Measurements from ENCODE around the gene HAL. TPM values are rescaled to one million over a fixed set of nuclear protein-coding genes. Genes with fewer than 3 reads are reported as not detected.

HAL gene
- total and polyA plus RNA-seq, 10 of the 15 experiments (the other 5 are each of a cell fraction or from before 2014, with no cell fraction given) = 0.04 to 0.45 (median 0.13) TPM; not detected in 1

DNA sequence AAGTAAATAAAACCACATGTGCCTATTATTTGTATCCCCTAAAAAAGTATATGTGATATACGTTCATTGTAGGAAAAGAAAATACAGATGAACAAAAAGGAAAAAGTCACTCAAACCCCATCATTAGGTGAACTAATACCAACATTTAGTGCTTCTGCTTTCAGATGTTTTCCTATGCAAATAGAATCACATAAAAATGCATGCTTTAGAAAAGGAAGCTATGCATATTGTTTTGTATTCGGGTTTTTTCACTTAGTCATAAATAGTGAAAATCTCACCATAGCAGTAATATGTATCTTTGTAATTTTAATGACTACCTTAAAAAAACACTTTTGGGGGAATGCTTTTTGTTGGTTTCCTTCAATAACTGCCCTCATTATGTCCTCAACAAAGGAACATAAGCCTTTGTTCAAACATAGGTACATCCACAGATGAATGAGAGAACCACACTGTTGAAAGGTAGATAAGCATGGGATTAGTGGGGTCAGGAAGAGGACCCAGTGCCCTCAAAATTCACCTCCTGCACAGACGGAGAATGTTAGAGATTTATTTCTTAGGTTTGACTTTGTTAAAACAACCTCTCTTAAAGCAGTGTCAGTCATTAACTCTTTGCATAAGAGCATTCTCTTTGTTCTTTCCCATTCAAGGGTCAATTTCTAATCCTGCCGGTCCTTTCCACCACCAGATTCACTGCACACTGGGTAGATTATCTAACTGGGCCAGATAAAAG, 46.5 kb downstream of the HAL start:
- 13% methylated on average over 4 of the region's 4 CpGs for WGBS (ENCODE audit: insufficient coverage, insufficient replicate concordance, low lambda C conversion rate, missing lambda C conversion rate)
- Histone ChIP-seq H3K4me3 (no peak overlapping the region), H4K20me1 (ENCODE audit: control insufficient read depth, insufficient read depth) (no peaks in the 10 kb centered on the region), H3K79me2 (ENCODE audit: control insufficient read depth, insufficient read depth, low read length) (no peaks in the 10 kb centered on the region), H3K27ac (ENCODE audit: control insufficient read depth, insufficient read depth) (no peak overlapping the region), H2AFZ (ENCODE audit: control insufficient read depth, low read depth, low read length) (no peak overlapping the region), H3K36me3 (ENCODE audit: control insufficient read depth in 2 of 2, insufficient read depth in 2 of 2, low read length in 1 of 2) (no peaks in the 10 kb centered on the region), H3K4me1 (ENCODE audit: control insufficient read depth, insufficient read depth, low read length) (no peaks in the 10 kb centered on the region), H3K27me3 (replicated peaks in 1 of 2; ENCODE audit: control insufficient read depth in 2 of 2, insufficient read depth in 2 of 2, low read length in 1 of 2) (no peaks in the 10 kb centered on the region; a peak in 1 of 4 replicates), H3K9ac (ENCODE audit: control insufficient read depth, insufficient read depth, low read length) (no peak overlapping the region), H3K4me2 (ENCODE audit: control insufficient read depth, insufficient read depth) (no peak overlapping the region), H3K9me3 (replicated peaks; ENCODE audit: control insufficient read depth, insufficient read depth, low read length) (no peaks in the 10 kb centered on the region)
- FAIRE-seq (no peak), ATAC-seq (no peak), DNase-seq (ENCODE audit: low read depth, low spot score) (no peak)
- intact Hi-C loops (cut with micrococcal nuclease; ENCODE audit: unreplicated experiment) = no loop called here
- BruUV-seq (replicated peaks) = no TSS peak
- POLR2A ChIA-PET = no interaction called here
- SMC1A ChIA-PET (ENCODE audit: uncharacterized antibody, unreplicated experiment) = no interaction called here
- CTCF ChIA-PET = no interaction called here
- RAD21 ChIA-PET (ENCODE audit: unreplicated experiment) = no interaction called here
- TF ChIP-seq CHD2 (IDR thresholded peaks at IDR 0.05; ENCODE audit: borderline replicate concordance, low read depth, low read length) = no peak
- no peak for TF ChIP-seq ZSCAN29 (IDR thresholded peaks at IDR 0.05)
- TF ChIP-seq RBBP5 (conservative IDR thresholded peaks at IDR 0.05) = no peak
- TF ChIP-seq ZNF384 (IDR thresholded peaks at IDR 0.05; ENCODE audit: borderline replicate concordance, low read depth, low read length) = no peak
- no peak for TF ChIP-seq SMC3 (IDR thresholded peaks at IDR 0.05; ENCODE audit: borderline replicate concordance, low read length)
- no peak for TF ChIP-seq NFXL1 (IDR thresholded peaks at IDR 0.05; ENCODE audit: borderline replicate concordance)
- TF ChIP-seq KDM1A (IDR thresholded peaks at IDR 0.05; ENCODE audit: borderline replicate concordance) = no peak
- TF ChIP-seq, protein P1, sequence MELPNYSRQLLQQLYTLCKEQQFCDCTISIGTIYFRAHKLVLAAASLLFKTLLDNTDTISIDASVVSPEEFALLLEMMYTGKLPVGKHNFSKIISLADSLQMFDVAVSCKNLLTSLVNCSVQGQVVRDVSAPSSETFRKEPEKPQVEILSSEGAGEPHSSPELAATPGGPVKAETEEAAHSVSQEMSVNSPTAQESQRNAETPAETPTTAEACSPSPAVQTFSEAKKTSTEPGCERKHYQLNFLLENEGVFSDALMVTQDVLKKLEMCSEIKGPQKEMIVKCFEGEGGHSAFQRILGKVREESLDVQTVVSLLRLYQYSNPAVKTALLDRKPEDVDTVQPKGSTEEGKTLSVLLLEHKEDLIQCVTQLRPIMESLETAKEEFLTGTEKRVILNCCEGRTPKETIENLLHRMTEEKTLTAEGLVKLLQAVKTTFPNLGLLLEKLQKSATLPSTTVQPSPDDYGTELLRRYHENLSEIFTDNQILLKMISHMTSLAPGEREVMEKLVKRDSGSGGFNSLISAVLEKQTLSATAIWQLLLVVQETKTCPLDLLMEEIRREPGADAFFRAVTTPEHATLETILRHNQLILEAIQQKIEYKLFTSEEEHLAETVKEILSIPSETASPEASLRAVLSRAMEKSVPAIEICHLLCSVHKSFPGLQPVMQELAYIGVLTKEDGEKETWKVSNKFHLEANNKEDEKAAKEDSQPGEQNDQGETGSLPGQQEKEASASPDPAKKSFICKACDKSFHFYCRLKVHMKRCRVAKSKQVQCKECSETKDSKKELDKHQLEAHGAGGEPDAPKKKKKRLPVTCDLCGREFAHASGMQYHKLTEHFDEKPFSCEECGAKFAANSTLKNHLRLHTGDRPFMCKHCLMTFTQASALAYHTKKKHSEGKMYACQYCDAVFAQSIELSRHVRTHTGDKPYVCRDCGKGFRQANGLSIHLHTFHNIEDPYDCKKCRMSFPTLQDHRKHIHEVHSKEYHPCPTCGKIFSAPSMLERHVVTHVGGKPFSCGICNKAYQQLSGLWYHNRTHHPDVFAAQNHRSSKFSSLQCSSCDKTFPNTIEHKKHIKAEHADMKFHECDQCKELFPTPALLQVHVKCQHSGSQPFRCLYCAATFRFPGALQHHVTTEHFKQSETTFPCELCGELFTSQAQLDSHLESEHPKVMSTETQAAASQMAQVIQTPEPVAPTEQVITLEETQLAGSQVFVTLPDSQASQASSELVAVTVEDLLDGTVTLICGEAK (IDR thresholded peaks at IDR 0.05; ENCODE audit: borderline replicate concordance) = no peak
- TF ChIP-seq ZNF217 (IDR thresholded peaks at IDR 0.05) = no peak
- TF ChIP-seq, protein P2, sequence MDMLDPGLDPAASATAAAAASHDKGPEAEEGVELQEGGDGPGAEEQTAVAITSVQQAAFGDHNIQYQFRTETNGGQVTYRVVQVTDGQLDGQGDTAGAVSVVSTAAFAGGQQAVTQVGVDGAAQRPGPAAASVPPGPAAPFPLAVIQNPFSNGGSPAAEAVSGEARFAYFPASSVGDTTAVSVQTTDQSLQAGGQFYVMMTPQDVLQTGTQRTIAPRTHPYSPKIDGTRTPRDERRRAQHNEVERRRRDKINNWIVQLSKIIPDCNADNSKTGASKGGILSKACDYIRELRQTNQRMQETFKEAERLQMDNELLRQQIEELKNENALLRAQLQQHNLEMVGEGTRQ (IDR thresholded peaks at IDR 0.05; ENCODE audit: borderline replicate concordance, low read depth, low read length) = no peak
- TF ChIP-seq BMI1 (IDR thresholded peaks at IDR 0.05; ENCODE audit: borderline replicate concordance) = no peak
- in situ Hi-C loops (cut with MboI) = no loop called here

All from GM12878 (cell line).